Retinal pigment epithelial cell (primary cell): ENCODE results near the gene NPIPA5.
"Not testable (repeated sequence)": the region's sequence is repeated elsewhere in the genome, so short reads cannot be mapped to it uniquely, and the experiment has no call there.

Experiments used
- DNase-seq: peaks from one replicate; pipeline ENCODE4 v3.0.0-alpha.2; 2010; ENCODE audit warnings: low read depth
- H3K4me3 ChIP-seq: 2 replicates; pipeline ENCODE4 v1.5.1; 2011; ENCODE audit warnings: mild to moderate bottlenecking, low read length, control low read depth, moderate library complexity
- TF ChIP-seq, protein P1 (sequence below): conservative IDR thresholded peaks from 2 replicates; pipeline ENCODE4 v1.5.1; 2011; ENCODE audit warnings: low read depth, low read length, control low read depth, inconsistent platforms

NPIPA5 gene

DNA sequence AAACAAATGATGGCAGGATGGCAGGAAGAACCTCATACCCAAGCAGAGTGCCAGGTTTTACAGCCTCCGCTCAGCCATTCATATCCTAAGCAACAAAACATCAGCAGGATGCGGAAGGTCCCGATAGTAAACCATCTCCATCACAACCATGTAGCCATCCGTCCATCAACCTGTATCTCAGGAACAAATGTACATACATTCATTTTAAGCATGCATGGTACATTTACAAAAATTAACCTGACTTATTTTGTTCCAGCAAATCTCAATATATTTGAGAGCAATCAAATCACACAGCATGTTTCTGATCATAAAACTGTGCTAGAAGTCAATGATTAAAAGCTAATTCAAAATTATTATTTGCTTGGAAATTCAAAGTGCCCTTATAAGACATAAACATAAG, at the start of gene NPIPA5:
Gene NPIPA5 (minus strand): TSS at position 101 of the 400 bp plus-strand sequence. CDS start 0 bp downstream, at position 101.
- not testable (repeated sequence) for H3K4me3 ChIP-seq, DNase-seq

DNA sequence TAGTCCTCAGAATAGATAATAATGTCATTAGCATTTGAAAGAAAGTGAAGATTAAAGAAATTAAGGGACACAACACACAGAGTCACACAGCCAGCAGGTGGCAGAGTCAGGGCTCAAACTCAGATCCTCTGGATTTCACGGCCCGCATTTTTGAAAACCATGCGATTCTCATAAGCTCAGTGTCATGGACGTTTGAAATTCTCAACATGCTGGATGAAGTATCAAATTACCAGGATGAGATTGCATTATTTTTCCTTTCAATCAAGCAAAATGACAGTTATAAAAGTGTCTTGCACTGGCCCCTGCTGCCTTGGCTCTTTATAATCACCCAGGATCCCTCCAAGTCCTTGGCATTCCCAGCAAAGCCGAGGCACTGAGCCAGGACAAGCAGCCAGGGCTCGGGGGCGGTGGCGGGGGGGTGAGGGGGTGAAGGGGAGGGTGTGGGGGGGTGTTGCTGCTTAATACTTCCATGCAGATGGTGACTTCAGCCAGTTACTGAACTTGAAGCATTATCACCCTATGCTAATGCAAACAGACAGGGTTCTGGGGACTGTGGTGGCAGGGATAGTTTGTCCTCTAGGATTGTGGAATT, 49.6 kb upstream of the NPIPA5 start:
- peak overlapping the region; percentile 23 for H3K4me3 ChIP-seq
- TF ChIP-seq, protein P1, sequence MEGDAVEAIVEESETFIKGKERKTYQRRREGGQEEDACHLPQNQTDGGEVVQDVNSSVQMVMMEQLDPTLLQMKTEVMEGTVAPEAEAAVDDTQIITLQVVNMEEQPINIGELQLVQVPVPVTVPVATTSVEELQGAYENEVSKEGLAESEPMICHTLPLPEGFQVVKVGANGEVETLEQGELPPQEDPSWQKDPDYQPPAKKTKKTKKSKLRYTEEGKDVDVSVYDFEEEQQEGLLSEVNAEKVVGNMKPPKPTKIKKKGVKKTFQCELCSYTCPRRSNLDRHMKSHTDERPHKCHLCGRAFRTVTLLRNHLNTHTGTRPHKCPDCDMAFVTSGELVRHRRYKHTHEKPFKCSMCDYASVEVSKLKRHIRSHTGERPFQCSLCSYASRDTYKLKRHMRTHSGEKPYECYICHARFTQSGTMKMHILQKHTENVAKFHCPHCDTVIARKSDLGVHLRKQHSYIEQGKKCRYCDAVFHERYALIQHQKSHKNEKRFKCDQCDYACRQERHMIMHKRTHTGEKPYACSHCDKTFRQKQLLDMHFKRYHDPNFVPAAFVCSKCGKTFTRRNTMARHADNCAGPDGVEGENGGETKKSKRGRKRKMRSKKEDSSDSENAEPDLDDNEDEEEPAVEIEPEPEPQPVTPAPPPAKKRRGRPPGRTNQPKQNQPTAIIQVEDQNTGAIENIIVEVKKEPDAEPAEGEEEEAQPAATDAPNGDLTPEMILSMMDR = peak; percentile 67
- DNase-seq = no peak

DNA sequence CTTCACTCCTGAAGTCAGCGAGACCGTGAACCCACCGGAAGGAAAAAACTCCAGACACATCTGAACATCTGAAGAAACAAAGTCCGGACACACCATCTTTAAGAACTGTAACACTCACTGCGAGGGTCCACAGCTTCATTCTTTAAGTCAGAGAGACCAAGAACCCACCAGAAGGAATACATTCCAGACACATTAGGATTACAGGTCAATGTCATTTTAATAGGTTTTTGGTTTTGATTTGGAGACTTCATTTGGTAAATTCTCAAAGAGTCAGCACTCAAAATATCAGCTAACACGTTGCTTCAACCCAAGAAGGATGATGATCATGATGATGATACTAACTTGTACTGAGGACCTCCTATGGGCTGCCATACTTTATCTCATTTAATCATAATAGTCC, 48.7 kb upstream of the NPIPA5 start:
- H3K4me3 ChIP-seq = no peak overlapping the region
- DNase-seq = no peak
- TF ChIP-seq, protein P1 = no peak

DNA sequence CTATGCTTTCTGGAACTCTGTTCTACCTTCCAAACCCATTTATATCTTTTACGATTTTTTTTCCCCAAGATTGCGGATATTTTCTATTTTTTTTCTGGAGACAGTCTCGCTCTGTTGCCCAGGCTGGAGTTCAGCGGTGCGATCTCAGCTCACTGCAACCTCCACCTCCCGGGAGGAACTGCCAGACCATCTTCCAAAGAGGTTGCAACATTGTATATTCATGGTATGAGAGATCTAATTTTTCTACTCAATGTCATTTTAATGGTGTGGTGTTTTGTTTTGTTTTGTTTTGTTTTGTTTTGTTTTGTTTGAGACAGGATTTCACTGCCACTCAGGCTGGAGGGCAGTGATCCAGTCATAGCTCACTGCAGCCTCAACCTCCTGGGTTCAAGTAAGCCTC, 47.8 kb upstream of the NPIPA5 start:
- DNase-seq = no peak
- TF ChIP-seq, protein P1 = no peak
- no peak overlapping the region for H3K4me3 ChIP-seq

DNA sequence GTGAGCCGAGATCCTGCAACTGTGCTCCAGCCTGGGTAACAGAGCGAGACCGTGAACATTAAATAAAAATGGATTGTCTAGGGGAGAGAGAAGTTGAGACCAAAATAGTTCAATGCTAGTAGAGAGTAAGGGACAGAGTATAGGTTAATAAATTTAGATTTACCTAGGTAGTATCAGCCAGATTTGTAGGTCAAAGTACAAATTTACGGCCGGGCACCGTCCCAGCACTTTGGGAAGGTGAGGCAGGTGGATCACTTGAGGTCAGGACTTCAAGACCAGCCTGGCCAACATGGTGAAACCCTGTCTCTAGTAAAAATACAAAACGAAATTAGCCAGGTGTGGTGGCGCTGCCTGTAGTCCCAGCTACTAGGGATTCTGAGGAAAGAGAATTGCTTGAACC, 44.1 kb upstream of the NPIPA5 start:
- H3K4me3 ChIP-seq = no peak overlapping the region
- TF ChIP-seq, protein P1 = no peak
- no peak for DNase-seq

DNA sequence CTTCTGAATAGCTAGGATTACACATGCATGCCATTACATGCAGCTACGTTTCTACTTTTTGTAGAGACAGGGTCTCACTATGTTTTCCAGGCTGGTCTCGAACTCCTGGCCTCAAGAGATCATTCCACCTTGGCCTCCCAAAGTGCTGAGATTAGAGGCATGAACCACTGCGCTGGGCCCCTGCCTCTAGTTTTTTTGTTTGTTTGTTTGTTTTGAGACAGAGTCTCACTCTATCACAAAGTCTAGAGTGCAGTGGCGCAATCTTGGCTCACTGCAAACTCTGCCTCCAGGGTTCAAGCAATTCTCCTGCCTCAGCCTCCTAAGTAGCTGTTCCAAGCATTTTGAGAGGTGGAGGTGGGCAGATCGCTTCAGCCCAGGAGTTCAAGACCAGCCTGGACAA, 43.6 kb upstream of the NPIPA5 start:
- not testable (repeated sequence) for DNase-seq, H3K4me3 ChIP-seq

DNA sequence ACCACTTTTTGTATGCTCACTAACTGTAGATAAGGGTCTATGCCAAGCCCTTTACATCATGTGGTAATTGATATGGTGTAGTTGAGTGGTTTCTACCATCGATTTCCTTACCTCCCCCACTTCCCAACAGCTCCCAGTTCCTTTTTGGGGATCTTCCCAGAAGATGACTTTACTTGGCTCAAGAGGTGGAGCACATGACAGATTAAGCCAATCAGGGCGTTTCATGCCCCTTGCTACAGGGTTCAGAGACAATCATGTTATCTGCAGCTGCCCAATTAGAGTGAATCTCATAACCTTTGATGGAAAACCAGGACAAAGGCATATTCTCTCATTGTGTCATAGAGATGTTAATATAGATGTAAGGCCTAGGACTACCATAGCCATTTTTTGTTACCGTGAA, 40.1 kb upstream of the NPIPA5 start:
- no peak overlapping the region for H3K4me3 ChIP-seq
- DNase-seq = no peak
- TF ChIP-seq, protein P1 = no peak

DNA sequence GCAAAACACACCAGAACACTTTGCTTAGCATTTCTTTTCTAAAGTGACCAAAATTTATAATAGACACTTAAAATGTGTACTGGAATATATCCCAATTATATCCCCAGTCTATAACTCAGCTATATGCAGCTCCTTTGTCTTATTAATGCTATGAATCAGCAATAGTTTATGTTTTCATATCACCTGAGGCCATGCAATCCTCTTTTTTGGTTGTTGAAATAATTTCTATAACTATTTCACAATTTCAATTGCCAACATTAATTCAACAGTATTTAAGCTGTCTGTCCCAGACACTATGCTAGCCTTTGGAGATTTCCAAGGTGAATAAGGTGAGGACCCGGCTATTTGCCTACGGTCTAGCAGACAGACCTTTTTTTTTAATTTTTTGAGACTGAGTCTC, 39.1 kb upstream of the NPIPA5 start:
- TF ChIP-seq, protein P1 = no peak
- no peak overlapping the region for H3K4me3 ChIP-seq
- no peak for DNase-seq
